GM19351 (cell line): ENCODE measurements around the gene GRM8.
A peak's percentile ranks its signal among the peaks of the same experiment; 100 is the strongest.

Experiments used
- ATAC-seq: cut with Tn5 transposase; IDR thresholded peaks from one replicate; pipeline ENCODE4 v1.9.1; 2021; ENCODE audit warnings: mild to moderate bottlenecking, moderate library complexity; ENCODE audit not compliant: unreplicated experiment

The GRM8 gene

GRCh38 chr7:127233630-127234029 is 19.1 kb downstream of the GRM8 start:
- no peak for ATAC-seq

DNA sequence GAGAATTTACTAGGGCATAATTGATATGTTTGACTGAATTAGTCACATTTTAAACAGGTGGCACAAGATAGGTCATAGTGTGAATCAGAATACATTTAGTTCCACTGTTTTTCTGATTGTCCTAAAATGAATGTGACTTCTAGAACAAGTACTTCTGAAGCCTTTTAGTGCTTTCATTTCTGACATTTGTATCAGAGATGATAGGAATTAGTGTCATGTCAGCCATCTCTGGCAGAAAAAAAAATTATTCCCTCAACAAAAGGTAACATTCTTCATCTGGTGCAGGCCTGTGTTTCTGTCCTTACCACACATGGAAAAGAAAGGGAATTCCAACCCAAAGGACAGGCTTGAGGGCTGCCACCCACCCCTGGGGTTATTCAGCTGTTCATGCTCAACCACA is 21.3 kb downstream of the GRM8 start:
- no peak for ATAC-seq

DNA sequence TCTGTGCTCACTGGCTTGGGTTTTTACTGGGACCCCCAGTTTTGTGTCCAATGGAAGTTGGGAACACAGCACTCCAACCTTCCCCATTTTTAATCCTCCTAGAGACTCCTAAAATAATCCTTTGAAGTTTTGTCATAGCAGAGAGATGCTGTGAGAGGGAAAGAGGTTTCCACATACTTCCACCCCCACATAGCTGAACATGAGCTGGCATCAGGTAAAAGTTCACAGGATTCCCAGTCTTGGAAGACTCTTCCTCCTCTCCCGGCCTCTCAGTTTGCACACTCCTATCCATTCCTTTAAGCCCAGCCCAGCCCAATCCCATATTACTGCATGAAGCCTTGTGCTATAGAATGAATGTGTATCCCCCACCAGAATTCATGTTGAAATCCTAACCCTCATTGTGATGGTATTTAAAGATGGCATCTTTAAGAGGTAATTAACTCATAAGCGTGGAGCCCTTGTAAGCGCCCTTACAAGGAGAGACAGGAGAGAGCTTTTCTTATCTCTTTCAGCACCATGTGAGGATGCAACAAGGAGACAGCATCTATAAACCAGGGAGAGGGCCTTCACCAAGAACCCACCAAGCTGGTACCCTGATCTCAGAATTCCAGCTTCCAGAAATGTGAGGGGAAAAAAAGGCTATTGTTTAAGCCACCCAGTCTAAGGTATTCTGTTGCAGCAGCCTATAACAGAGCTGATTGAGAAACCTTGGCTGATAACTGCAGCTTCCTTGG is 22.4 kb downstream of the GRM8 start:
- no peak for ATAC-seq

- ATAC-seq = no peak
Observed at GRCh38 chr7:127226685-127227374, 25.9 kb downstream of the GRM8 start.

- ATAC-seq = no peak
Observed at GRCh38 chr7:127221731-127222130, 31.0 kb downstream of the GRM8 start.

GRCh38 chr7:127214956-127215718 is 37.6 kb downstream of the GRM8 start:
- ATAC-seq = no peak

GRCh38 chr7:127209886-127210285 is 42.9 kb downstream of the GRM8 start:
- no peak for ATAC-seq

GRCh38 chr7:127208860-127209259 is 43.9 kb downstream of the GRM8 start:
- ATAC-seq = no peak

DNA sequence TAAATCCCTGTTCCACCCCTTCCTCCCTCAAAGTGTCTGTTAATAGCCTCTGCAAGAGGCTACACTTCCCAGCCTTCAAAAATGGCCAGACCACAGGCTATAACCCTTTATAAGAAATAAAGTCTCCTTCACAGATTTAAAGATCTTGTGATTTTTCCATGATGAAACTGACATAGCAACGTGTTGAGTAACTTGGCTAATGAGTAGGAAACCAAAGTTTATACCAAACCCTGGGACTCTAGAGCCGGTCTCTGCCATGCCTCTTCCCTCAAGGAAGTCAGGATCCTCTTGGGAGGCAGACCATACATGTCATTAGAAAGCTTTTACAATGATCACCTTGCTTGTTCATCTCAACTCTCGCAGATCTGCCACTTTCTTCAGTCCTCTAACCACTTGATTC is 44.4 kb downstream of the GRM8 start:
- no peak for ATAC-seq

DNA sequence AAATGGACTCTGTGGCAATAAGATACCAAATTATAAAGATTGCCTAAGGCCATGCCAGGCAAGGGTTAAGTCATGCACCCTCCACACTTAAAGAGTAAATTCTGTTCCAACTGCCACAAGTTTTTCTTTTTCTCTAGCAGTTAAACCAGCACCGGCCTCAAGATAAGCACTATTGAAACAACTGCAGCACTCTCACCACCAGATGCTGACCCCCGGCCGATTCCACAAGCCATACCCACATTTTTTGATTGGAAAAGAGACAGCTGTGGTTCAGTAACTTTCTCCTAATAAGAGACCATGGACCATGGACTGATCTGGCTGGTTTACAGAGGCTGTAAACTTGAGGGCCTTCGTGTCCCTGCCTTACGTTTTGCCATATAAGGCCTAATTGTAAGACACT is 44.9 kb downstream of the GRM8 start:
- no peak for ATAC-seq

- ATAC-seq = no peak
Observed at GRCh38 chr7:127207230-127207629, 45.5 kb downstream of the GRM8 start.

DNA sequence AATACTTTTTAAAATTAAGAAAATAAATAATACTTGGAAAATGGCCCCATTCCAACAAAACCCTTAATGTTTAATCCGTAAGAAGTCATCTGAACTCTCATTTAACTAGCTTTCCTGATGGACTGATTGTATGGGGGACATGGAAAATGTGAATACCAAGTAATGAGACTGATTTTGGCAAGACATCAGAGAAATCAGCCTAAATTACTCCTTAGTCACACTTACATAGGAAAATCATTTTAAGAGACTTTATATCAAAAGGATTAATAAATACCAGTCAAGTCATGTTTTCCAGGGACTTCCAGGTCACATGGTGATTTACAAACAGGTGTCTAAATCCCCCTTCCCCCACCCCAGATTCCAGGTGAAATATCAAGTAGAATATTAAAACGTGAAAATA is 58.2 kb downstream of the GRM8 start:
- no peak for ATAC-seq

GRCh38 chr7:127189886-127190285 is 62.9 kb downstream of the GRM8 start:
- no peak for ATAC-seq

- no peak for ATAC-seq
Observed at GRCh38 chr7:127189074-127189473, 63.7 kb downstream of the GRM8 start.

- no peak for ATAC-seq
Observed at GRCh38 chr7:127187740-127188139, 65.0 kb downstream of the GRM8 start.

- no peak for ATAC-seq
Observed at GRCh38 chr7:127186686-127187085, 66.1 kb downstream of the GRM8 start.

DNA sequence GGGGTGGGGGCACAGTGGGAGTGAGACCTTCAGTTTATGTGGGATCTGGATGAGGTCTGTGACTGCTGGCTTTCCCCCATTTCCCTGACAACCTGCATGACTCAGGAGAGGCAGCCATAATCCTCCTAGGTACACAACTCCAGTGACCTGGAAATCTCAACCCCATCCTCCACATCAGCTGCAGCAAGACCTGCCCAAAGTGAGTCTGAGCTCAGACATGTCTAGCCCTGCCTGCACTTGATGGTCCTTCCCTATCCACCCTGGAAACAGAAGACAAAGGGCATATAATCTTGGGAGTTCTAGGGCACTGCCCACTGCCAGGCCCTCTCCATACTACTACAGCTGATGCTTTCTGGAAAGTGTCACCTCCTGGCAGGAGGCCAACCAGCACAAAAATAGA is 75.6 kb downstream of the GRM8 start:
- no peak for ATAC-seq

GRCh38 chr7:127162366-127162765 is 90.4 kb downstream of the GRM8 start:
- ATAC-seq = no peak

- peak; percentile 77 for ATAC-seq
Observed at GRCh38 chr7:127158659-127159058, 94.1 kb downstream of the GRM8 start.

- no peak for ATAC-seq
Observed at GRCh38 chr7:127154958-127155357, 97.8 kb downstream of the GRM8 start.

- no peak for ATAC-seq
Observed at GRCh38 chr7:127154101-127154500, 98.6 kb downstream of the GRM8 start.

GRCh38 chr7:127153315-127153714 is 99.4 kb downstream of the GRM8 start:
- ATAC-seq = no peak
